Stimulated activated CD8-positive, alpha-beta memory T cell treated with anti-CD3 and anti-CD28 coated beads, Interleukin-7, amount 100 ng/mL, for 48 hours (primary cell): Measurements from ENCODE around the gene ARL15.
"Not testable (repeated sequence)": the region's sequence is repeated elsewhere in the genome, so short reads cannot be mapped to it uniquely, and the experiment has no call there.

Experiments used
- DNase-seq, 2 donors: peaks; one replicate each; pipeline ENCODE4 v3.0.0-alpha.2; 2020; ENCODE audit warnings: low read depth in 1 of 2; ENCODE audit errors: extremely low read depth in 1 of 2

The ARL15 gene

GRCh38 chr5:54000011-54000410 is 310.4 kb downstream of the ARL15 start:
- no peak for DNase-seq

DNA sequence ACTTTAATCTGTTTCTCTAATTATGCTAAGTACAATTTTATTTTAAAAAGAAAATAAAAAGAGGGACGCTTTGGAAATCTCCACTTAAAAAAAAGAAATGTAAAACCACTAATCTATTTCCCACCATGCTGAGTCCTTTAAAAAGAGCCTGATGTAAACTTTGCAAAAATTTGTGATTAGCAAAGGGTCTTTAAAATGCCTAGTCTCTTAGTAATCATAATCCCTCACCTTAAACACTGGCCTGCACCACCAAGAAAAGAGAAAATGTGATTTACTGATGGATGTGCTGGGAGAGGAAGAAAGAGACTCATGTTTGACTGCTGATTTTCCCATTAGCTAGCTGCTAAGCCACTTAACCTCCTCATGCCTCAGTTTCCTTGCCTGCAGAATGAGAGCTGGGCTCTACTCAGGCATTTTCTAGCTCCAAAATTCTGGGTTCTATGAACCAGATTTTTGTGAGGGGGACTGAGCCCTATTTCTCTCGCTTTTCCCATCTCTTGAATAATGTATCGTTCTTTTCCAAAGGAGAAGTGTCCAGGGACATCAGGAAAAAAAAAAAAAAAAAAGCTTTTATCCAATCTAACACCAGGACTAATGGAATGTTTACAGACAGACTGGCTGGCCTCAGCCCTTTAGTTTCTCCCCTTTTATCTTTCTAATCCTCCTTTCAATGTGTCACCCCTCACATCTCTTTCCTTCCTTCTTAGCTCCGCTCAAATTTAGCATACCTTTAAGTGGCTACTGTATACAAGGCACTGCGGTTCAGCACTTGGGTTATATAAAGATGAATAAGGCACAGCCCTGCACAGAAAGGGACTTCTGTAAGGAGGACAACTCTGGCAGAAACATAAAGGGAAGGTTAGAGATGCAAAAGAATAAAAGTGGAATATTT is 312.4 kb downstream of the ARL15 start:
- DNase-seq, result no peak

- DNase-seq, result no peak
These were observed 314.4 kb downstream of the ARL15 start for GRCh38 chr5:53996008-53996407.

DNA sequence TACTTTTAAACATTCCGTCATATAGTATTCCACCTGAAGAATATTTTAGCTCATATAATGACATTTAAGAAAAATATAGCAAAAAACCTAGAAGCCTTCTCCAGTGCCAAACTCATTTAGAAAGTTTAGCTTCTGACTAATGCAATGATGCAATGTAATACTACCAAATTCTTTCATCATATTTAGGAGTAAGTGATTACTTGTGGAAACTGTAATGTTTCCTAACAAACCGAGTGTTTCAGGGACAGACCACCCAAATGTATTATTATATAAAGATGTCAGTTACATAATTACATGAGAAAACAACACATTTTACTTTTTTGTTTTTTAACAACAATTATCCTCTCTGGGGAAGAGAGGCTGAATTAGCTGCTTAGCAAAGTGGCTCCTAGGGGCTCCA is 316.2 kb downstream of the ARL15 start:
- DNase-seq, result no peak

DNA sequence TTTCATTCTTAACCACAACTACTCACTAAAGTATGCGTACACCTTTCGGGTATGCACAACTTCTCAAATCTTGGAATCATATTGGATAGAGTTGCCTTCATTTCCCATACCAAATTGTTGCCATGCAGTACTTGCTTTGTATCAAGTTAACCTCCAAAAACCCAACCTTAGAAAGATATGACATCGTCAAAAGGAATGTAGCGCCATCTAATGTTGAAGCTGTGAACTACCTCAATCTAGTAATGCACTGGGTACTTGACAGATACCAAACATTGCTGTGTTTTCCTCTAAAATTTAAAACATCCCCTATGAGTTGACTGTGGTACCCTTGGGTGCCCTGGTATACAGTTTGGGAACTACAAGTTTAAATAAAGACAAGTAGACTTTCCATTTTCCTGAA is 318.4 kb downstream of the ARL15 start:
- DNase-seq, result no peak

- DNase-seq, result no peak
These were observed 323.3 kb downstream of the ARL15 start for GRCh38 chr5:53987101-53987500.

GRCh38 chr5:53985796-53986195 is 324.6 kb downstream of the ARL15 start:
- no peak for DNase-seq

DNA sequence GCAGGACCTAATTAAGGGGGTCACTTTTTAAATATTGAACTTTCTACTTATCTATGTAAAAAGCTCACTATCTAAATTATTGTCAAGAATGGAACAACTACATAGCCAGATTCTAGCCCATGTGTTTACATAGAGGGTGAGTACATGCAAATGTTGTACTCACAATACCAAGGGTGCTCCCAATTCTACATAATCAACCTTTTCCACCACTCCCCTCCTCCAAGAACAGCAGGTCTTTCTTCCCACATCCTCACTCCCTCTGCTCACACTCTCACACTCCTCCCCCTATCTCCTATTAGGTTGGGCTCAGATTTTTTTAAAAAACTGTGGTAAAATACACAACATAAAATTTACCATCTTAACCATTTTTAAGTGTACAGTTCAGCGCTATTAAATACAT is 325.4 kb downstream of the ARL15 start:
- no peak for DNase-seq

- DNase-seq, result no peak
These were observed 326.6 kb downstream of the ARL15 start for GRCh38 chr5:53983568-53984460.

- DNase-seq, result not testable (repeated sequence)
These were observed 328.1 kb downstream of the ARL15 start for GRCh38 chr5:53982319-53982718.

- DNase-seq, result no peak
These were observed 330.3 kb downstream of the ARL15 start for GRCh38 chr5:53980061-53980460.

DNA sequence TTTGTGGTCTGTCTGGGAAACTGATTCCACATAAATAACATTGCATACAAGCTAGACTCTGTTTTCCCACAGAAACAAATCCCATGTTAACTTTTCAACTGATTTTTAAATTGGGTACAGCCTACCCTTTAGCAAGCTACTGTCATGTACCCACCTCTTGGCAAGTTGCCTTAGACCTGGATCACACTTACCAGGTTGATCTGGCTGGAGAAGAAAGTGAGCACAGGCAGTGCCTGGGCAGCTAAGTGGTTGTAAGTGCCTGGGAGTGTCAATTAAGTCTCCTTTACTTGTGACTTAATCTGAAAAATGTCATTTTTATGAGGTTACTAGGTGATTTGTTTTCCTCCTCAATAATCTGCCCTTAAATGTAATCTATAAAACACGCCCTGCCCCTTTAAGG is 336.4 kb downstream of the ARL15 start:
- no peak for DNase-seq

DNA sequence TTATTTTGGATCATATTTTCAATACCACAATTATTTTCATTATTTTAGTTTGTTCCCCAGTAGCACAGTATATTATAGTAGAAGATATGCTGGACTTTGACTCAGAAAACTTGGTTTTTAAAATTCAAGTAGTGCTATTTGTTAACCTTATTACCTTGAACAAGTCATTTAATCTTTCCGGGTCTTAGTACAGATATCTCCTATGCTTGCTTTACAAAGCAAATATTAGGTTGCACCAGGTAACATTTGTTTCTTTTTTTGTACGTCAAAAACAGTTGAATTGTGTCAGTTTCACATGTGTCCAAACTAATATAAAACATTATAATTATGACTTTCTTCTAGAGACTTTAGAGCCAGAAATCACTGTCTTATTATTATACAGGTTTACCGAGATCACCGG is 338.1 kb downstream of the ARL15 start:
- DNase-seq, result no peak

GRCh38 chr5:53971551-53971950 is 338.8 kb downstream of the ARL15 start:
- no peak for DNase-seq

DNA sequence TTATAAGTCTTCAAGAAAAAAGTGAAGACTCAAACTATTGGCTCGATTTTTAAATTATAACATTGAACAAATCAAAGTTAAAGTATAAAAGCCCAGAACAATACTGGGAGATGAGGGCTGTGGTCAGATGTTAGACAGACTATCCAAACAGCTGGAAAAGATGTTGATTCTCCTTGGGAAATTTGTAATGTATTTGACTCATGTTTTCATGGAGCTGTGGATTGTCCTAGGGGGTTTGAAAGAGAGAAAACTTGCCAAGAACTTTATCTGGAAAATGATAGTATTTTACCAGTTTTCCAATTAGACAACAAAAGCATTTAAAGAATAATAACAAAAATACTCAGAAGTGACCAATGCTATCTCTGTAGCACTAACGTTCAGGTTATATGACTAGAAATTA is 339.2 kb downstream of the ARL15 start:
- no peak for DNase-seq

DNA sequence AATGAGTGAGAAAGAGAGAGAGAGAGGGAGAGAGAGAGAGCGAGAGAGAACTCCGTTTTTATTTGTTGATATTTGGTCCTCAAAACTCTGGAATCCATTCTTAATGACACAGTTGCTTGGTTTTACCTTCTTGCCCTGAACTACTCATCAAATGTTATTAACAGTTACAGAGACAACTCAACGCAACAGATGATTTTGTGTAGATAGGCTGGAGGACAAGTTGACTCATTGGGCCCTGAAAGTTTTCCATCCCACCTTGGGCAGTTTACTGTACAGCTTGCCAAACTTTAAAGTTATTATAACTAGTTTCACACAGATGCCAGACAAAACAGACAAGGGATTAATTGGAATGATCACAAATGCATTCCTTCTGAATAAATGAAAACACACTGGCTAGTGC is 339.9 kb downstream of the ARL15 start:
- DNase-seq, result no peak

GRCh38 chr5:53969176-53969730 is 341.1 kb downstream of the ARL15 start:
- DNase-seq, result no peak

- no peak for DNase-seq
These were observed 344.9 kb downstream of the ARL15 start for GRCh38 chr5:53965459-53965858.

GRCh38 chr5:53963958-53964357 is 346.4 kb downstream of the ARL15 start:
- DNase-seq, result no peak

DNA sequence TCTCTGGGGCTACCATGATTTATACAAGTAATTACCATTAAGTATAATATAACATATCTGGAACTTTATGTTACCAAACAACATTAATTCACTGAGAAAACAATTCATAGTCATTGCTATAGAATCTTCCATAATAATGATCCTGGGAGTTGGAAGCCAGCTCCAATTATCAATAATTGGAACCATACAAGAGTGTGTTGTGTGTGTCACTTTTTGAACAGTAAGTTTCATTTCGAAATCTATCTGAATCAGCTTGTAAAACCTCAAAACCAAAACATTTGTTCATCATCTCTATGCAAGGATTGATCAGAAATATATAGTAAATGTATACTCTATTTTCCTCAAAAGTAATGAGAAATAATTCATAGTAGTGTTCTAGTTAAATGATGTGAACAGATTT is 348.1 kb downstream of the ARL15 start:
- no peak for DNase-seq

DNA sequence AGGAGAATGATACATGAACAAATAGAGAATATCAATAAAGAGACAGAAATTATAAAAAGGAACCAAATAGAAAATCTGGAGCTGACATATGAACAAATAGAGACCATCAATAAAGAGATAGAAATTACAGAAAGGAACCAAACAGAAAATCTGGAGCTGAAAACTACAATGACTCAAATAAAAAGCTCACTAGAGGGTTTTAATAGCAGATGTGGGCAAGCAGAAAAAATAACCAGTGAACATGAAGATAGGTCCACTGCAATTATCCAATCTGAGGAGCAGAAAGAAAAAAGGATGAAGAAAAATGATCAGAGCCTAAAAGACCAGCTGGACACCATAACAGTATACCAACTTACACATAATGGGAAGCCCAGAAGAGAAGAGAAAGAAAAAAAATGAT is 353.7 kb downstream of the ARL15 start:
- no peak for DNase-seq

GRCh38 chr5:53956196-53956595 is 354.2 kb downstream of the ARL15 start:
- DNase-seq, result no peak
